ENCODE measurements around the gene NDUFV3.
"Not testable (repeated sequence)": the region's sequence is repeated elsewhere in the genome, so short reads cannot be mapped to it uniquely, and the experiment has no call there.

NDUFV3 gene

GRCh38 chr21:42941696-42942085, 48.6 kb downstream of the NDUFV3 start:
- no peak for TF ChIP-seq CTCF (IDR thresholded peaks at IDR 0.05; ENCODE audit: control insufficient read depth, extremely low read depth, insufficient read depth)
- DNase-seq (ENCODE audit: low read depth): no peak
- no peak overlapping the region for H3K4me3 ChIP-seq (ENCODE audit: low read depth, low read length)

GRCh38 chr21:42942244-42942643, 49.1 kb downstream of the NDUFV3 start:
- no peak for TF ChIP-seq CTCF (IDR thresholded peaks at IDR 0.05; ENCODE audit: control insufficient read depth, extremely low read depth, insufficient read depth)
- no peak overlapping the region for H3K4me3 ChIP-seq (ENCODE audit: low read depth, low read length)
- no peak for DNase-seq (ENCODE audit: low read depth)

- not testable (repeated sequence) for H3K4me3 ChIP-seq (ENCODE audit: low read depth, low read length); DNase-seq (ENCODE audit: low read depth)
Measured at GRCh38 chr21:42949094-42949755, 56.1 kb downstream of the NDUFV3 start.

GRCh38 chr21:42951193-42951592, 58.1 kb downstream of the NDUFV3 start:
- not testable (repeated sequence) for DNase-seq (ENCODE audit: low read depth)

GRCh38 chr21:42956824-42957630, 63.9 kb downstream of the NDUFV3 start:
- H3K4me3 ChIP-seq (ENCODE audit: low read depth, low read length): no peak overlapping the region
- DNase-seq (ENCODE audit: low read depth): no peak
- TF ChIP-seq CTCF (IDR thresholded peaks at IDR 0.05; ENCODE audit: control insufficient read depth, extremely low read depth, insufficient read depth): no peak

More at GRCh38 chr21:42951193-42951592, 58.1 kb downstream of the NDUFV3 start:
- H3K4me3 ChIP-seq (ENCODE audit: low read depth, low read length): not testable (repeated sequence)

GRCh38 chr21:42958122-42958521, 65.0 kb downstream of the NDUFV3 start:
- H3K4me3 ChIP-seq (ENCODE audit: low read depth, low read length); DNase-seq (ENCODE audit: low read depth): not testable (repeated sequence)

GRCh38 chr21:42959728-42960127, 66.6 kb downstream of the NDUFV3 start:
- no peak for TF ChIP-seq CTCF (IDR thresholded peaks at IDR 0.05; ENCODE audit: control insufficient read depth, extremely low read depth, insufficient read depth)
- no peak for DNase-seq (ENCODE audit: low read depth)
- H3K4me3 ChIP-seq (ENCODE audit: low read depth, low read length): no peak overlapping the region

- DNase-seq (ENCODE audit: low read depth): no peak
- H3K4me3 ChIP-seq (ENCODE audit: low read depth, low read length): no peak overlapping the region
- TF ChIP-seq CTCF (IDR thresholded peaks at IDR 0.05; ENCODE audit: control insufficient read depth, extremely low read depth, insufficient read depth): no peak
Measured at GRCh38 chr21:42962380-42963007, 69.4 kb downstream of the NDUFV3 start.

Data from LNCaP clone FGC (cell line).